Osteoblast (primary cell): ENCODE results near the gene SPACA7. TPM values are rescaled to one million over a fixed set of nuclear protein-coding genes. Genes with fewer than 3 reads are reported as not detected.

Experiments used
- DNase-seq: peaks from one replicate; pipeline ENCODE4 v3.0.0; 2011; ENCODE audit warnings: low spot score, mixed read lengths; ENCODE audit not compliant: insufficient read length; ENCODE audit errors: missing footprints
- H2AFZ ChIP-seq: 2 replicates; pipeline ENCODE4 v1.6.0; 2011; ENCODE audit warnings: mild to moderate bottlenecking, low read length
- H3K27ac ChIP-seq: 2 replicates; pipeline ENCODE4 v1.5.1; 2011; ENCODE audit warnings: mild to moderate bottlenecking, low read depth, low read length, moderate library complexity
- H3K27me3 ChIP-seq: 2 replicates; pipeline ENCODE4 v1.6.0; 2012; ENCODE audit warnings: mild to moderate bottlenecking, control low read depth, inconsistent platforms, low read length, moderate library complexity; ENCODE audit not compliant: insufficient read depth
- H3K36me3 ChIP-seq: 2 replicates; pipeline ENCODE4 v1.5.1; 2011; ENCODE audit warnings: mild to moderate bottlenecking, low read length, control low read depth, moderate library complexity; ENCODE audit not compliant: insufficient read depth
- H3K4me1 ChIP-seq: 2 replicates; pipeline ENCODE4 v1.5.1; 2011; ENCODE audit warnings: mild to moderate bottlenecking, low read length, control low read depth, moderate library complexity; ENCODE audit not compliant: insufficient read depth
- H3K4me2 ChIP-seq: 2 replicates; pipeline ENCODE4 v1.6.0; 2011; ENCODE audit warnings: mild to moderate bottlenecking, low read length; ENCODE audit not compliant: insufficient read depth
- H3K4me3 ChIP-seq: fragments of 200-600 bp; sonication (generic); 3 replicates; pipeline ENCODE4 v1.5.1; 2012; ENCODE audit warnings: mild to moderate bottlenecking, low read length, inconsistent platforms; ENCODE audit not compliant: insufficient read depth
- H3K79me2 ChIP-seq: 2 replicates; pipeline ENCODE4 v1.6.0; 2012; ENCODE audit warnings: mild to moderate bottlenecking, low read length, control low read depth, inconsistent platforms; ENCODE audit not compliant: insufficient read depth
- H3K9me3 ChIP-seq: 2 replicates; pipeline ENCODE4 v1.5.1; 2011; ENCODE audit warnings: low read depth, low read length, control low read depth
- H4K20me1 ChIP-seq: 2 replicates; pipeline ENCODE4 v1.6.0; 2012; ENCODE audit warnings: mild to moderate bottlenecking, low read length, control low read depth; ENCODE audit not compliant: insufficient read depth
- CTCF ChIP-seq: IDR thresholded peaks from 2 replicates; pipeline ENCODE4 v1.5.1; 2011; ENCODE audit warnings: mild to moderate bottlenecking, low read depth, low read length, moderate library complexity; ENCODE audit errors: extremely low read depth
- total RNA-seq: library from RNA; depleted of rRNA; stranded (reverse); fragments of >200 nt; gene quantifications from 2 replicates; pipeline ENCODE4 v1.2.3, GENCODE V29; 2012

Gene SPACA7
- total RNA-seq, 1 donor = not detected

GRCh38 chr13:112450118-112450903, 74.2 kb downstream of the SPACA7 start:
- no peak overlapping the region for H2AFZ ChIP-seq
- H3K27me3 ChIP-seq = no peaks in the 10 kb centered on the region
- H3K4me1 ChIP-seq = no peaks in the 10 kb centered on the region
- no peaks in the 10 kb centered on the region for H3K36me3 ChIP-seq
- no peaks in the 10 kb centered on the region for H3K79me2 ChIP-seq
- H3K9me3 ChIP-seq = no peaks in the 10 kb centered on the region
- H3K4me3 ChIP-seq = no peak overlapping the region
- H3K4me2 ChIP-seq = no peak overlapping the region
- peak; percentile 63 for DNase-seq
- TF ChIP-seq CTCF = no peak
- H4K20me1 ChIP-seq = no peaks in the 10 kb centered on the region
- no peak overlapping the region for H3K27ac ChIP-seq

- Histone ChIP-seq H3K4me3 (no peak overlapping the region), H3K4me1 (no peaks in the 10 kb centered on the region), H3K36me3 (no peaks in the 10 kb centered on the region), H4K20me1 (no peaks in the 10 kb centered on the region), H3K27me3 (no peaks in the 10 kb centered on the region), H3K27ac (no peak overlapping the region), H3K9me3 (no peaks in the 10 kb centered on the region), H3K4me2 (no peak overlapping the region), H3K79me2 (no peaks in the 10 kb centered on the region), H2AFZ (no peak overlapping the region)
- no peak for TF ChIP-seq CTCF
- peak; percentile 85 for DNase-seq
Measured at GRCh38 chr13:112450904-112451240, 74.7 kb downstream of the SPACA7 start.

GRCh38 chr13:112451512-112452379, 75.6 kb downstream of the SPACA7 start:
- H3K79me2 ChIP-seq = no peaks in the 10 kb centered on the region
- H3K27ac ChIP-seq = no peak overlapping the region
- H3K4me1 ChIP-seq = no peaks in the 10 kb centered on the region
- no peak overlapping the region for H3K4me2 ChIP-seq
- no peaks in the 10 kb centered on the region for H3K9me3 ChIP-seq
- DNase-seq = peak; percentile 73
- H3K36me3 ChIP-seq = no peaks in the 10 kb centered on the region
- no peak overlapping the region for H2AFZ ChIP-seq
- no peak for TF ChIP-seq CTCF
- no peaks in the 10 kb centered on the region for H3K27me3 ChIP-seq
- H4K20me1 ChIP-seq = no peaks in the 10 kb centered on the region
- no peak overlapping the region for H3K4me3 ChIP-seq
